Left lung (tissue), 10 donors: ENCODE results near the gene IGSF5. TPM values are rescaled to one million over a fixed set of nuclear protein-coding genes. Genes with fewer than 3 reads are reported as not detected.

ENCODE experiments used
- ATAC-seq: fragments of 200-7000 bp; cut with Tn5 transposase; one replicate; pipeline ENCODE4 v1.9.1; 2020; ENCODE audit warnings: moderate library complexity
- DNase-seq, 4 donors: peaks; one replicate each; pipeline ENCODE4 v3.0.0-alpha.2; 2013 to 2020
- H3K27ac ChIP-seq, 2 donors: fragments of 200-600 bp; sonication (generic) in 1 of 2; one replicate each; pipeline versions ENCODE4 v1.5.0 to v1.8.0; 2020 to 2021
- H3K27me3 ChIP-seq, 2 donors: fragments of 200-600 bp; sonication (generic) in 1 of 2; one replicate each; pipeline versions ENCODE4 v1.5.0 to v1.8.0; 2020 to 2021
- H3K36me3 ChIP-seq, 2 donors: fragments of 200-600 bp; sonication (generic) in 1 of 2; one replicate each; pipeline versions ENCODE4 v1.5.0 to v1.8.0; 2020 to 2021
- H3K4me1 ChIP-seq, 2 donors: fragments of 200-600 bp; one replicate each; pipeline ENCODE4 v1.8.0; 2021
- H3K4me3 ChIP-seq, 2 donors: fragments of 200-600 bp; sonication (generic) in 1 of 2; one replicate each; pipeline versions ENCODE4 v1.5.0 to v1.8.0; 2020 to 2021; ENCODE audit warnings: mild to moderate bottlenecking in 1 of 2
- H3K9me3 ChIP-seq, 2 donors: fragments of 200-600 bp; sonication (generic) in 1 of 2; one replicate each; pipeline versions ENCODE4 v1.5.0 to v1.8.0; 2020 to 2021
- intact Hi-C, 2 donors: fragments of 100-400 bp; cut with DNase I; formaldehyde crosslinking; loops; one replicate each; pipeline versions ENCODE4 v1.11.2 to v1.14.2; 2022
- polyA plus RNA-seq, 6 donors: library from polyadenylated mRNA; unstranded; fragments of 120-200 nt; gene quantifications; one replicate each; pipeline ENCODE4 v1.2.1, GENCODE V29; 2013; ENCODE audit not compliant: insufficient read length in 6 of 6
- total RNA-seq, 2 donors: library from RNA; stranded (reverse); fragmentation: NEBNext Ultra II Directional; extraction: Animal tissue kit (Norgen Biotek cat#: 25700); gene quantifications; one replicate each; pipeline ENCODE4 v1.2.1, GENCODE V29; 2021
- TF ChIP-seq, protein P1 (sequence below), 2 donors: fragments of 200-600 bp; sonication (generic) in 1 of 2; IDR thresholded peaks; one replicate each; pipeline versions ENCODE4 v1.5.0 to v1.8.0; 2021; ENCODE audit warnings: antibody characterized with exemption in 2 of 2
- donor health status: DM: no; HTN: yes; CAD: no.
- donor health status: DM: no; HTN: no; CAD: no.

IGSF5 gene
- total and polyA plus RNA-seq, 8 donors, result 0.24 to 0.70 (median 0.39) TPM; not detected in 2

DNA sequence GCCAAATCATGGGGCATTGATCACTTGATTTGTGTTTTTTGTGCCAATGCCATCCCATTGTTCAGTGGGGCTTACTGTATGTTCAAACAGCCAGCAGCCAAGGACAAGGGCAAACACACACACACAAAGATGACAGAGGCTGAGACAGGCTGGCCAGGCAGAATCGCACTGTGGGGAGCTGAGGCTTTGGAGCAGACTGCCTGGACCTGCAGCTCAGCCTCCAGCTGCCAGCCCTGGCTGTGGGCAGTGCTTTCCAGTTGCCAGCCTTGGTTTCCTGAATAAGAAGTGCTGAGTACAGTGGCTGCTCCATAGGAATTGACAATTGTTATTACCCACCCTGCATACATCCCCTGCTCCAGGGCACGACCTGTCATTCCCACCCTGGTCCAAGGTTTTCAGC lies 105.3 kb downstream of the IGSF5 start:
- TF ChIP-seq, protein P1, sequence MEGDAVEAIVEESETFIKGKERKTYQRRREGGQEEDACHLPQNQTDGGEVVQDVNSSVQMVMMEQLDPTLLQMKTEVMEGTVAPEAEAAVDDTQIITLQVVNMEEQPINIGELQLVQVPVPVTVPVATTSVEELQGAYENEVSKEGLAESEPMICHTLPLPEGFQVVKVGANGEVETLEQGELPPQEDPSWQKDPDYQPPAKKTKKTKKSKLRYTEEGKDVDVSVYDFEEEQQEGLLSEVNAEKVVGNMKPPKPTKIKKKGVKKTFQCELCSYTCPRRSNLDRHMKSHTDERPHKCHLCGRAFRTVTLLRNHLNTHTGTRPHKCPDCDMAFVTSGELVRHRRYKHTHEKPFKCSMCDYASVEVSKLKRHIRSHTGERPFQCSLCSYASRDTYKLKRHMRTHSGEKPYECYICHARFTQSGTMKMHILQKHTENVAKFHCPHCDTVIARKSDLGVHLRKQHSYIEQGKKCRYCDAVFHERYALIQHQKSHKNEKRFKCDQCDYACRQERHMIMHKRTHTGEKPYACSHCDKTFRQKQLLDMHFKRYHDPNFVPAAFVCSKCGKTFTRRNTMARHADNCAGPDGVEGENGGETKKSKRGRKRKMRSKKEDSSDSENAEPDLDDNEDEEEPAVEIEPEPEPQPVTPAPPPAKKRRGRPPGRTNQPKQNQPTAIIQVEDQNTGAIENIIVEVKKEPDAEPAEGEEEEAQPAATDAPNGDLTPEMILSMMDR (IDR thresholded peaks at IDR 0.05), result no peak
- no peak for DNase-seq
- no peak overlapping the region for H3K4me3 ChIP-seq
- no peak for ATAC-seq
- H3K27me3 ChIP-seq, result no peaks in the 10 kb centered on the region
- no peaks in the 10 kb centered on the region for H3K4me1 ChIP-seq
- H3K36me3 ChIP-seq, result no peaks in the 10 kb centered on the region
- H3K27ac ChIP-seq, result no peak overlapping the region
- no peaks in the 10 kb centered on the region for H3K9me3 ChIP-seq
- intact Hi-C loops, result no loop called here

DNA sequence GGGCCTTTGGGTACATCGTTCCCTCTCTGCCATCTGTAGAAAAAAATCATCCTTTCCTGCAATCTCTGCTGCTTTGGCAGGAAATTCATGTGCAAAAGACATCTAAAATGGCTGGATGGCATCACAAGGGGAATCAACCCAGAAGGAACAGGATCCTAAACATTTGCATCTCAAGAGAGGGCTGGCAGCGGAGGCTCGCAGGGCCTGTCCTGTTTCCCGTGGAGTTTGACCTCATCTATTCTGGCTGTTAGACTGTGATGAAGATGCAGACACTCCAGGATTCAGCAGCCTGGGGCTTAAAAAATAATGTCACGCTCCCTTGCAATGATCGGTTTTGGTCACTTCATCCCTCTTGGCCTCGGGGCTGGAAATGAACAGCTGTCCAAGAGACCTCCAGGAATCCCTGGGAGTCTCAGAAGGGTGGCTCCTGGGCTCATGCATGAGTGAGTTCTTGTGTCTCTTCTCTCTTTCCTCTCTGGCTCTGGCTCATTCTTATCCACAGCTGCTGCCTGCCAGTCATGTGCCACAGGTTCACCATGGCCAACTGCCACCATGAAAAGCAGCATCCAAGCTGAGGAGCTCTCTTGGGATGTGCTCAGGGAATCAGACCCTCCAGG lies 106.1 kb downstream of the IGSF5 start:
- no peaks in the 10 kb centered on the region for H3K36me3 ChIP-seq
- H3K4me3 ChIP-seq, result no peak overlapping the region
- H3K9me3 ChIP-seq, result no peaks in the 10 kb centered on the region
- H3K27me3 ChIP-seq, result no peaks in the 10 kb centered on the region
- no peak for DNase-seq
- H3K4me1 ChIP-seq, result no peaks in the 10 kb centered on the region
- TF ChIP-seq, protein P1 (IDR thresholded peaks at IDR 0.05), result no peak
- no peak overlapping the region for H3K27ac ChIP-seq
- intact Hi-C loops, result no loop called here
- no peak for ATAC-seq

Other genes starting within 250 kb of the IGSF5 start
- gene B3GALT5, start 132.2 kb upstream of the IGSF5 start, total RNA-seq, result under 1 TPM; 0.03 to 0.13 TPM
- 1 to 10 TPM in 5 of 6 donors, under 1 TPM in 1; 0.85 to 1.5 (median 1.1) TPM for gene B3GALT5, start 132.2 kb upstream of the IGSF5 start, polyA plus RNA-seq
- gene PCP4, start 122.3 kb downstream of the IGSF5 start, total RNA-seq, result 1 to 10 TPM in 1 of 2 donors, under 1 TPM in 1; 0.68 to 3.5 TPM
- 10 to 100 TPM in 3 of 6 donors, 1 to 10 TPM in 3; 3.3 to 14.7 (median 9.8) TPM for gene PCP4, start 122.3 kb downstream of the IGSF5 start, polyA plus RNA-seq